ENCODE results near the gene GPR35. TPM values are rescaled to one million over a fixed set of nuclear protein-coding genes. Genes with fewer than 3 reads are reported as not detected.
A peak's percentile ranks its signal among the peaks of the same experiment; 100 is the strongest.

Gene GPR35
- total and polyA plus RNA-seq, 2 of the 13 experiments (the other 11 are each of a cell fraction or from before 2014, with no cell fraction given): 27.1 to 44.2 TPM

- TF ChIP-seq ZNF281 (CRISPR knock-in tag; IDR thresholded peaks at IDR 0.05; ENCODE audit: borderline replicate concordance) (no peak), THYN1 (CRISPR knock-in tag; IDR thresholded peaks at IDR 0.05; ENCODE audit: borderline replicate concordance, low read depth) (no peak), HOXA7 (CRISPR knock-in tag; IDR thresholded peaks at IDR 0.05) (peak; percentile 55; the same call in 1 of the 2 replicates), ZNF639 (CRISPR knock-in tag; conservative IDR thresholded peaks at IDR 0.05) (no peak), EP300 (IDR thresholded peaks at IDR 0.05; ENCODE audit: low read depth in 2 of 2, low read length in 2 of 2) (no peak), EP300 (CRISPR knock-in tag; IDR thresholded peaks at IDR 0.05; ENCODE audit: borderline replicate concordance) (no peak), HOXA9 (CRISPR knock-in tag; IDR thresholded peaks at IDR 0.05; ENCODE audit: borderline replicate concordance) (0 out of 2 replicates have a peak, but pooled peaks have one; percentile 38), GABPB1 (CRISPR knock-in tag; IDR thresholded peaks at IDR 0.05) (peak; percentile 78), ZFP37 (CRISPR knock-in tag; IDR thresholded peaks at IDR 0.05; ENCODE audit: borderline replicate concordance) (0 out of 2 replicates have a peak, but pooled peaks have one; percentile 7), ZNF556 (CRISPR knock-in tag; IDR thresholded peaks at IDR 0.05; ENCODE audit: borderline replicate concordance) (0 out of 2 replicates have a peak, but pooled peaks have one; percentile 83), KLF9 (CRISPR knock-in tag; IDR thresholded peaks at IDR 0.05; ENCODE audit: low read depth) (no peak), IKZF5 (CRISPR knock-in tag; IDR thresholded peaks at IDR 0.05) (no peak), HMG20B (CRISPR knock-in tag; conservative IDR thresholded peaks at IDR 0.05) (no peak)
- TF ChIP-seq, protein P1, sequence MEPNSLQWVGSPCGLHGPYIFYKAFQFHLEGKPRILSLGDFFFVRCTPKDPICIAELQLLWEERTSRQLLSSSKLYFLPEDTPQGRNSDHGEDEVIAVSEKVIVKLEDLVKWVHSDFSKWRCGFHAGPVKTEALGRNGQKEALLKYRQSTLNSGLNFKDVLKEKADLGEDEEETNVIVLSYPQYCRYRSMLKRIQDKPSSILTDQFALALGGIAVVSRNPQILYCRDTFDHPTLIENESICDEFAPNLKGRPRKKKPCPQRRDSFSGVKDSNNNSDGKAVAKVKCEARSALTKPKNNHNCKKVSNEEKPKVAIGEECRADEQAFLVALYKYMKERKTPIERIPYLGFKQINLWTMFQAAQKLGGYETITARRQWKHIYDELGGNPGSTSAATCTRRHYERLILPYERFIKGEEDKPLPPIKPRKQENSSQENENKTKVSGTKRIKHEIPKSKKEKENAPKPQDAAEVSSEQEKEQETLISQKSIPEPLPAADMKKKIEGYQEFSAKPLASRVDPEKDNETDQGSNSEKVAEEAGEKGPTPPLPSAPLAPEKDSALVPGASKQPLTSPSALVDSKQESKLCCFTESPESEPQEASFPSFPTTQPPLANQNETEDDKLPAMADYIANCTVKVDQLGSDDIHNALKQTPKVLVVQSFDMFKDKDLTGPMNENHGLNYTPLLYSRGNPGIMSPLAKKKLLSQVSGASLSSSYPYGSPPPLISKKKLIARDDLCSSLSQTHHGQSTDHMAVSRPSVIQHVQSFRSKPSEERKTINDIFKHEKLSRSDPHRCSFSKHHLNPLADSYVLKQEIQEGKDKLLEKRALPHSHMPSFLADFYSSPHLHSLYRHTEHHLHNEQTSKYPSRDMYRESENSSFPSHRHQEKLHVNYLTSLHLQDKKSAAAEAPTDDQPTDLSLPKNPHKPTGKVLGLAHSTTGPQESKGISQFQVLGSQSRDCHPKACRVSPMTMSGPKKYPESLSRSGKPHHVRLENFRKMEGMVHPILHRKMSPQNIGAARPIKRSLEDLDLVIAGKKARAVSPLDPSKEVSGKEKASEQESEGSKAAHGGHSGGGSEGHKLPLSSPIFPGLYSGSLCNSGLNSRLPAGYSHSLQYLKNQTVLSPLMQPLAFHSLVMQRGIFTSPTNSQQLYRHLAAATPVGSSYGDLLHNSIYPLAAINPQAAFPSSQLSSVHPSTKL (CRISPR knock-in tag; IDR thresholded peaks at IDR 0.05): peak; percentile 35; the same call in 1 of the 2 replicates
- TF ChIP-seq, protein P2, sequence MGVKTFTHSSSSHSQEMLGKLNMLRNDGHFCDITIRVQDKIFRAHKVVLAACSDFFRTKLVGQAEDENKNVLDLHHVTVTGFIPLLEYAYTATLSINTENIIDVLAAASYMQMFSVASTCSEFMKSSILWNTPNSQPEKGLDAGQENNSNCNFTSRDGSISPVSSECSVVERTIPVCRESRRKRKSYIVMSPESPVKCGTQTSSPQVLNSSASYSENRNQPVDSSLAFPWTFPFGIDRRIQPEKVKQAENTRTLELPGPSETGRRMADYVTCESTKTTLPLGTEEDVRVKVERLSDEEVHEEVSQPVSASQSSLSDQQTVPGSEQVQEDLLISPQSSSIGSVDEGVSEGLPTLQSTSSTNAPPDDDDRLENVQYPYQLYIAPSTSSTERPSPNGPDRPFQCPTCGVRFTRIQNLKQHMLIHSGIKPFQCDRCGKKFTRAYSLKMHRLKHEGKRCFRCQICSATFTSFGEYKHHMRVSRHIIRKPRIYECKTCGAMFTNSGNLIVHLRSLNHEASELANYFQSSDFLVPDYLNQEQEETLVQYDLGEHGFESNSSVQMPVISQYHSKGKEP (CRISPR knock-in tag; IDR thresholded peaks at IDR 0.05): no peak
These were observed 20.2 kb upstream of the GPR35 start (continued) for GRCh38 chr2:240604939-240605716.
